Fibroblast of skin of left biceps (primary cell): ENCODE results near the gene TMEM167A.
A peak's percentile ranks its signal among the peaks of the same experiment; 100 is the strongest.

Experiments used
- DNase-seq, 2 experiments: peaks; one replicate each; pipeline ENCODE4 v3.0.0-alpha.2; 2013; ENCODE audit warnings: low read depth in 2 of 2

TMEM167A gene

GRCh38 chr5:83076742-83077661 lies at the start of gene TMEM167A, which contains the start of gene XRCC4:
Gene TMEM167A, minus strand, starts transcription at chr5:83077394. Its CDS starts 71 bp downstream, at chr5:83077323.
Gene XRCC4, plus strand, starts transcription at chr5:83077547. Its CDS starts 27,373 bp downstream, at chr5:83104920.
- DNase-seq = peak; percentile 96 to 97

- DNase-seq = no peak
Observed at GRCh38 chr5:83126501-83126900, 49.3 kb upstream of the TMEM167A start.

GRCh38 chr5:83125560-83125959 lies 48.4 kb upstream of the TMEM167A start:
- no peak for DNase-seq

GRCh38 chr5:83124593-83124992 lies 47.4 kb upstream of the TMEM167A start:
- DNase-seq = no peak

GRCh38 chr5:83118976-83119375 lies 41.8 kb upstream of the TMEM167A start:
- DNase-seq = no peak

GRCh38 chr5:83118471-83118870 lies 41.3 kb upstream of the TMEM167A start:
- no peak for DNase-seq

- no peak for DNase-seq
Observed at GRCh38 chr5:83115816-83116215, 38.6 kb upstream of the TMEM167A start.

GRCh38 chr5:83109380-83109779 lies 32.2 kb upstream of the TMEM167A start:
- no peak for DNase-seq

GRCh38 chr5:83107692-83108420 lies 30.7 kb upstream of the TMEM167A start:
- no peak for DNase-seq

- no peak for DNase-seq
Observed at GRCh38 chr5:83104021-83104420, 26.8 kb upstream of the TMEM167A start.

GRCh38 chr5:83102364-83102980 lies 25.3 kb upstream of the TMEM167A start:
- no peak for DNase-seq

GRCh38 chr5:83101514-83101913 lies 24.3 kb upstream of the TMEM167A start:
- no peak for DNase-seq

GRCh38 chr5:83099445-83099844 lies 22.3 kb upstream of the TMEM167A start:
- DNase-seq = no peak

GRCh38 chr5:83099001-83099400 lies 21.8 kb upstream of the TMEM167A start:
- no peak for DNase-seq

GRCh38 chr5:83097689-83098231 lies 20.6 kb upstream of the TMEM167A start:
- no peak for DNase-seq

- DNase-seq = no peak
Observed at GRCh38 chr5:83096660-83097339, 19.6 kb upstream of the TMEM167A start.

- peak; percentile 40 to 50 for DNase-seq
Observed at GRCh38 chr5:83095957-83096539, 18.9 kb upstream of the TMEM167A start.

GRCh38 chr5:83095163-83095956 lies 18.2 kb upstream of the TMEM167A start:
- no peak for DNase-seq

GRCh38 chr5:83093692-83094091 lies 16.5 kb upstream of the TMEM167A start:
- no peak for DNase-seq

GRCh38 chr5:83092619-83093018 lies 15.4 kb upstream of the TMEM167A start:
- DNase-seq = no peak
